Transverse colon (tissue), 4 donors: Measurements from ENCODE around the gene HADH. TPM values are rescaled to one million over a fixed set of nuclear protein-coding genes. Genes with fewer than 3 reads are reported as not detected.
"Not testable (repeated sequence)": the region's sequence is repeated elsewhere in the genome, so short reads cannot be mapped to it uniquely, and the experiment has no call there.

Experiments used
- DNase-seq: peaks from one replicate; pipeline ENCODE4 v3.0.0-alpha.2; 2019
- H3K27ac ChIP-seq, 4 donors: fragments of 200-600 bp; sonication (generic); 2 replicates each; pipeline ENCODE4 v1.5.1; 2016 to 2018; ENCODE audit warnings: inconsistent platforms in 4 of 4
- H3K27me3 ChIP-seq: fragments of 200-600 bp; sonication (generic); 2 replicates; pipeline ENCODE4 v1.5.1; 2017; ENCODE audit warnings: inconsistent platforms
- H3K36me3 ChIP-seq, 4 donors: fragments of 200-600 bp; sonication (generic); 2 replicates each; pipeline ENCODE4 v1.5.1; 2017 to 2019; ENCODE audit warnings: inconsistent platforms in 4 of 4
- H3K4me1 ChIP-seq, 4 donors: fragments of 200-600 bp; sonication (generic); 2 replicates each; pipeline ENCODE4 v1.5.1; 2017 to 2020; ENCODE audit warnings: inconsistent platforms in 4 of 4
- H3K4me3 ChIP-seq, 4 donors: fragments of 200-600 bp; sonication (generic); 1 replicate in 1 of 4; 2 replicates in 3 of 4; pipeline versions ENCODE4 v1.5.1 to v1.6.1; 2017 to 2019; ENCODE audit warnings: inconsistent platforms in 4 of 4
- H3K9me3 ChIP-seq, 2 donors: fragments of 200-600 bp; sonication (generic); 2 replicates each; pipeline ENCODE4 v1.5.1; 2017 to 2019; ENCODE audit warnings: inconsistent platforms in 2 of 2
- CTCF ChIP-seq, 5 experiments: fragments of 200-600 bp in 3 of 5; fragments of 450-650 bp in 2 of 5; sonication (generic) in 3 of 5; IDR thresholded peaks; 1 replicate in 2 of 5; 2 replicates in 3 of 5; pipeline ENCODE4 v1.5.1; 2016 to 2017; ENCODE audit warnings: antibody characterized with exemption in 5 of 5, inconsistent platforms in 3 of 5, mild to moderate bottlenecking in 2 of 5, moderate library complexity in 1 of 5
- EP300 ChIP-seq: sonication (generic); formaldehyde crosslinking; IDR thresholded peaks from one replicate; pipeline ENCODE4 v1.6.1; 2017; ENCODE audit warnings: antibody characterized with exemption, low read depth
- POLR2A ChIP-seq: fragments of 450-650 bp; IDR thresholded peaks from one replicate; pipeline ENCODE4 v1.6.1; 2016; ENCODE audit warnings: antibody characterized with exemption, mild to moderate bottlenecking, moderate library complexity
- POLR2AphosphoS5 ChIP-seq, 3 donors: sonication (generic); formaldehyde crosslinking; IDR thresholded peaks; one replicate each; pipeline ENCODE4 v1.6.1; 2016; ENCODE audit warnings: antibody characterized with exemption in 3 of 3
- WGBS, 2 donors: methylation state at CpG; one replicate each; pipeline ENCODE4 v1.1.5; 2018; ENCODE audit warnings: low coverage in 1 of 2; 5-methylcytosine and 5-hydroxymethylcytosine counted together
- in situ Hi-C, 4 donors: fragments of 200-750 bp; cut with MboI; loops; one replicate each; pipeline versions ENCODE4 v1.15.0 to v1.15.1; 2017; ENCODE audit warnings: low sequenced_read_pairs in 3 of 4, low pct_ligation_motif_present in 1 of 4, low pct_unique_long_range_greater_than_20kb in 1 of 4
- intact Hi-C: fragments of 100-400 bp; cut with DNase I; formaldehyde crosslinking; loops from one replicate; pipeline ENCODE4 v1.15.1; 2023; ENCODE audit warnings: low total_unique reads
- total RNA-seq, 4 donors: library from RNA; depleted of rRNA; stranded (reverse); fragments of >200 nt; gene quantifications; one replicate each; pipeline ENCODE4 v1.1.0, GENCODE V29; 2016

The HADH gene
- total RNA-seq, 4 donors from 2014 or later, result 47.5 to 135 (median 117) TPM

GRCh38 chr4:108047199-108047598 lies 57.5 kb downstream of the HADH start:
- intact Hi-C loops (no loop called here), in situ Hi-C loops (loop anchor here in 1 of 4 donors (25.0 kb wide), 1 partner anchor 515 kb away; no protein-coding TSS in a partner anchor)
- H3K27me3 ChIP-seq, result no peaks in the 10 kb centered on the region
- H3K27ac ChIP-seq, result no peak overlapping the region
- peaks cover 0 to 5% (median 4%) of the 10 kb centered on the region in 4 donors for H3K4me1 ChIP-seq
- WGBS, 2 donors, result 77 to 100% methylated on average over 1 to 2 of the region's 2 CpGs
- no peaks in the 10 kb centered on the region for H3K9me3 ChIP-seq
- H3K4me3 ChIP-seq, result no peak overlapping the region
- no peak for DNase-seq
- TF ChIP-seq POLR2A, result no peak
- no peak for TF ChIP-seq CTCF (IDR thresholded peaks at IDR 0.05)
- TF ChIP-seq POLR2AphosphoS5 (IDR thresholded peaks at IDR 0.05), result no peak
- no peak for TF ChIP-seq EP300
- H3K36me3 ChIP-seq, result no peaks in the 10 kb centered on the region

GRCh38 chr4:108048157-108048556 lies 58.5 kb downstream of the HADH start:
- 88 to 96% methylated on average over 5 to 6 of the region's 6 CpGs for WGBS, 2 donors
- Histone ChIP-seq H3K36me3 (no peaks in the 10 kb centered on the region), H3K27me3 (no peaks in the 10 kb centered on the region), H3K4me1 (peaks cover 0 to 5% (median 4%) of the 10 kb centered on the region in 4 donors), H3K9me3 (no peaks in the 10 kb centered on the region), H3K4me3 (no peak overlapping the region), H3K27ac (no peak overlapping the region)
- DNase-seq, result no peak
- intact Hi-C loops, result no loop called here
- TF ChIP-seq POLR2AphosphoS5 (IDR thresholded peaks at IDR 0.05) (no peak), EP300 (no peak), CTCF (IDR thresholded peaks at IDR 0.05) (no peak), POLR2A (no peak)
- in situ Hi-C loops, result loop anchor here in 1 of 4 donors (25.0 kb wide), 1 partner anchor 514 kb away; no protein-coding TSS in a partner anchor

- WGBS, 2 donors, result 93% methylated on average over 3 to 7 of the region's 7 CpGs
- intact Hi-C loops, result no loop called here
- Histone ChIP-seq H3K27ac (no peak overlapping the region), H3K9me3 (no peaks in the 10 kb centered on the region), H3K27me3 (no peaks in the 10 kb centered on the region), H3K36me3 (no peaks in the 10 kb centered on the region), H3K4me1 (peaks cover 0 to 5% (median 4%) of the 10 kb centered on the region in 4 donors), H3K4me3 (no peak overlapping the region)
- in situ Hi-C loops, result loop anchor here in 1 of 4 donors (25.0 kb wide), 1 partner anchor 513 kb away; no protein-coding TSS in a partner anchor
- TF ChIP-seq CTCF (IDR thresholded peaks at IDR 0.05) (no peak), POLR2AphosphoS5 (IDR thresholded peaks at IDR 0.05) (no peak), EP300 (no peak), POLR2A (no peak)
- no peak for DNase-seq
These were observed 59.3 kb downstream of the HADH start for GRCh38 chr4:108048997-108049396.

- H3K9me3 ChIP-seq, result no peaks in the 10 kb centered on the region
- in situ Hi-C loops (loop anchor here in 1 of 4 donors (25.0 kb wide), 1 partner anchor 513 kb away; no protein-coding TSS in a partner anchor), intact Hi-C loops (no loop called here)
- no peak overlapping the region for H3K27ac ChIP-seq
- peaks cover 0 to 5% (median 4%) of the 10 kb centered on the region in 4 donors for H3K4me1 ChIP-seq
- 76 to 96% methylated on average over 5 of the region's 5 CpGs for WGBS, 2 donors
- no peak for DNase-seq
- H3K27me3 ChIP-seq, result no peaks in the 10 kb centered on the region
- H3K4me3 ChIP-seq, result no peak overlapping the region
- no peaks in the 10 kb centered on the region for H3K36me3 ChIP-seq
- no peak for TF ChIP-seq EP300
- TF ChIP-seq POLR2A, result no peak
- TF ChIP-seq POLR2AphosphoS5 (IDR thresholded peaks at IDR 0.05), result no peak
- TF ChIP-seq CTCF (IDR thresholded peaks at IDR 0.05), result no peak
These were observed 59.7 kb downstream of the HADH start for GRCh38 chr4:108049406-108049805.

- in situ Hi-C loops, H3K27ac ChIP-seq, H3K4me1 ChIP-seq, H3K4me3 ChIP-seq, H3K36me3 ChIP-seq, H3K27me3 ChIP-seq, H3K9me3 ChIP-seq, intact Hi-C loops, DNase-seq: not testable (repeated sequence)
- 87 to 90% methylated on average over 2 to 10 of the region's 10 CpGs for WGBS, 2 donors
These were observed 60.8 kb downstream of the HADH start for GRCh38 chr4:108050166-108051111.
